Measurements from ENCODE around the gene HPCAL1. TPM values are rescaled to one million over a fixed set of nuclear protein-coding genes. Genes with fewer than 3 reads are reported as not detected.
"Not testable (repeated sequence)": the region's sequence is repeated elsewhere in the genome, so short reads cannot be mapped to it uniquely, and the experiment has no call there.

HPCAL1 gene
- 10 to 100 TPM; 28.0 to 31.3 (median 31.2) TPM for polyA plus RNA-seq (ENCODE audit: insufficient read length in 3 of 3)
- long read RNA-seq, donor 1, transcript HPCAL1-201 (5 exons, 1,751 nt) = major isoform, 13 of 13 reads
- long read RNA-seq, donor 1, partial matches to known transcripts = 0 of 13 reads
- long read RNA-seq, donor 1, other reads (novel, unspliced or antisense) = 0 of 13 reads
- long read RNA-seq, donor 2, transcript HPCAL1-201 (5 exons, 1,751 nt) = major isoform, 16 of 16 reads
- long read RNA-seq, donor 2, partial matches to known transcripts = 0 of 16 reads
- long read RNA-seq, donor 2, other reads (novel, unspliced or antisense) = 0 of 16 reads
- long read RNA-seq, donor 3, transcript HPCAL1-201 (5 exons, 1,751 nt) = major isoform, 19 of 19 reads
- long read RNA-seq, donor 3, partial matches to known transcripts = 0 of 19 reads
- long read RNA-seq, donor 3, other reads (novel, unspliced or antisense) = 0 of 19 reads
- long read RNA-seq, donor 4, transcript HPCAL1-201 (5 exons, 1,751 nt) = major isoform, 29 of 34 reads
- long read RNA-seq, donor 4, partial matches to known transcripts = 0 of 34 reads
- long read RNA-seq, donor 4, other reads (novel, unspliced or antisense) = 5 of 34 reads
- long read RNA-seq, donor 5, transcript HPCAL1-201 (5 exons, 1,751 nt) = major isoform, 14 of 14 reads
- long read RNA-seq, donor 5, partial matches to known transcripts = 0 of 14 reads
- long read RNA-seq, donor 5, other reads (novel, unspliced or antisense) = 0 of 14 reads
- long read RNA-seq, donor 6, transcript HPCAL1-201 (5 exons, 1,751 nt) = major isoform, 22 of 22 reads
- long read RNA-seq, donor 6, partial matches to known transcripts = 0 of 22 reads
- long read RNA-seq, donor 6, other reads (novel, unspliced or antisense) = 0 of 22 reads
- long read RNA-seq, donor 7, transcript HPCAL1-201 (5 exons, 1,751 nt) = major isoform, 23 of 34 reads
- long read RNA-seq, donor 7, partial matches to known transcripts = 11 of 34 reads
- long read RNA-seq, donor 7, other reads (novel, unspliced or antisense) = 0 of 34 reads
- long read RNA-seq, donor 8, transcript HPCAL1-201 (5 exons, 1,751 nt) = major isoform, 5 of 5 reads
- long read RNA-seq, donor 8, partial matches to known transcripts = 0 of 5 reads
- long read RNA-seq, donor 8, other reads (novel, unspliced or antisense) = 0 of 5 reads
- long read RNA-seq, donor 9, transcript HPCAL1-201 (5 exons, 1,751 nt) = major isoform, 16 of 16 reads
- long read RNA-seq, donor 9, partial matches to known transcripts = 0 of 16 reads
- long read RNA-seq, donor 9, other reads (novel, unspliced or antisense) = 0 of 16 reads
- long read RNA-seq, donor 10, transcript HPCAL1-201 (5 exons, 1,751 nt) = major isoform, 11 of 11 reads
- long read RNA-seq, donor 10, partial matches to known transcripts = 0 of 11 reads
- long read RNA-seq, donor 10, other reads (novel, unspliced or antisense) = 0 of 11 reads
- long read RNA-seq, donor 11, transcript HPCAL1-201 (5 exons, 1,751 nt) = major isoform, 13 of 13 reads
- long read RNA-seq, donor 11, partial matches to known transcripts = 0 of 13 reads
- long read RNA-seq, donor 11, other reads (novel, unspliced or antisense) = 0 of 13 reads
- long read RNA-seq, donor 12, transcript HPCAL1-201 (5 exons, 1,751 nt) = major isoform, 28 of 34 reads
- long read RNA-seq, donor 12, partial matches to known transcripts = 0 of 34 reads
- long read RNA-seq, donor 12, other reads (novel, unspliced or antisense) = 6 of 34 reads
- long read RNA-seq, donor 13, transcript HPCAL1-201 (5 exons, 1,751 nt) = major isoform, 12 of 12 reads
- long read RNA-seq, donor 13, partial matches to known transcripts = 0 of 12 reads
- long read RNA-seq, donor 13, other reads (novel, unspliced or antisense) = 0 of 12 reads
- long read RNA-seq, donor 14 = 0 reads
- long read RNA-seq, donor 15, transcript HPCAL1-201 (5 exons, 1,751 nt) = major isoform, 25 of 27 reads
- long read RNA-seq, donor 15, partial matches to known transcripts = 0 of 27 reads
- long read RNA-seq, donor 15, other reads (novel, unspliced or antisense) = 0 of 27 reads
- long read RNA-seq, donor 16, transcript HPCAL1-201 (5 exons, 1,751 nt) = major isoform, 22 of 22 reads
- long read RNA-seq, donor 16, partial matches to known transcripts = 0 of 22 reads
- long read RNA-seq, donor 16, other reads (novel, unspliced or antisense) = 0 of 22 reads

DNA sequence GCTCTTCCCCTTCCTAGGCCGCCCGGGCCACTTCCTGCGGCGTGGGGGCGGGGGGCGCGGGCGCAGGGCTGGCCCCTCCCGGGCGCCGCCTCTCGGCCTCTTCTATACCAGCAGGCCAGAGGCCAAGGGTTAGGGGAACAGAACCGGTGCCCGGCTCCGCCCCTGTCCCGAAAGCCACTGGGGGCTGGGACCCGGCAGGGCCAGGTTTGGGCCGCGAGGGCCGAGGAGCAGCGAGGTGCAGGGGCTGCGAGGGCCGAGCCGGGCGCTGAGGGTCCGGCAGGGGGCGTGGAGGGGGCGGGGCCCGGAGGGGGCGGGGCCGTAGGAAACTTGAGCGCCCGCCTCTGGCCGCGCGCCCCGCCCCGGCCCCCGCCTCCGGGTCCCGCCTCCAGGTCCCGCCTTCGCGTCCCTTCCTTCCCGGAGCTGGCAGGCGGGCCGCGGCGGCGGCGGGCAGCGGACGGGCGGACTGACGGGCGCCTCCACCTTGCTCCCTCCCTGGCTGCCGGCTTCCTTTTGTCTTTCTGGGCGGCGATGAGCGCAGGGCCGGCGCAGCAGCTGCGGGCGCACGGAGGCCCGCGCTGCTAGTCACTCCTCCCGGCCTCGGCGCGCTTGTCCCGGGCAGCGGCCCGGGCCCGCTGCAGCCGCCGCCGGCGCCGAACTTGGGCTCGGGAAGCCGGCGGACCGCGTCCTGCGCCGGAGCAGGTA, at the start of gene HPCAL1:
Gene HPCAL1, plus strand, starts transcription at position 426 of the 702 bp plus-strand sequence. CDS start 116,854 bp downstream, outside the sequence.
- peak; percentile 86 for DNase-seq

DNA sequence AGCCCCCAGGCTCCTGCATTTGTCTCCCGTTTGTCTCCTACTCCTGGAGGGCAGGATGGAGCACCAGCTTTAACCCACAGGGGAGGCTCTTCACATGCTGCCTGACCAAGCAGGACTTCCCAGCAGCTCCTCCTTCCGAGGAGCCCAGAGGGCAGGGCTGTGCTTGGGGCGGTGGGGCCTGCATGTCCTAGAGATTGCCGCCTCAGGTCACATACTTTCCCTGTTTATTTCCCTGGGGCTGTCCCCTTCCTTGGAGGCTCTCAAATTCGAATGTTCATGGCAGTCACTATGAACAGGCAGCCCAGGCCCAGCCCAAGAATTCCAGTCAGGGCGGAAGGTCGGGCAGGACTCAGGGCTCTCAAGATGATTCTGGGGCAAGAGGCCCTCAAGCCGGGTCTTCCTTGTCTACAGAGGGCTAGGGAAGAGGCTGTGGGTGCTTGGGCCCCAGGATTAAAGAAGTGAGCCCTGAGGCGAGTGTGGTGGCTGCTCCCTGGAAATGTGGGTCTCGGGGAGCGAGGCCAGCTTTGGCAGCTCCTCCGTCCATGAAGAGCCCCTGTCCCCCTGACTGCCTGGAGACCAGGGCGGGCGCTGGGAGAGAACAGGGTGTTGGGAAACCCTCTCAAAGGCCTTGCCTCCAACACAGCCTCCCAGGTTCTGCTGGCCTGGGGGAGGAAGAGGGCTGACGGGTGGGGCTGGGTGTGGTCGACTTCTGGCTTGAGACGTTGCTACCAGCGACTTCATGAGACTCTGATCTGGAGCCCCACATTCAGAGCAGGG, 48.9 kb upstream of the HPCAL1 start:
- no peak for DNase-seq

DNA sequence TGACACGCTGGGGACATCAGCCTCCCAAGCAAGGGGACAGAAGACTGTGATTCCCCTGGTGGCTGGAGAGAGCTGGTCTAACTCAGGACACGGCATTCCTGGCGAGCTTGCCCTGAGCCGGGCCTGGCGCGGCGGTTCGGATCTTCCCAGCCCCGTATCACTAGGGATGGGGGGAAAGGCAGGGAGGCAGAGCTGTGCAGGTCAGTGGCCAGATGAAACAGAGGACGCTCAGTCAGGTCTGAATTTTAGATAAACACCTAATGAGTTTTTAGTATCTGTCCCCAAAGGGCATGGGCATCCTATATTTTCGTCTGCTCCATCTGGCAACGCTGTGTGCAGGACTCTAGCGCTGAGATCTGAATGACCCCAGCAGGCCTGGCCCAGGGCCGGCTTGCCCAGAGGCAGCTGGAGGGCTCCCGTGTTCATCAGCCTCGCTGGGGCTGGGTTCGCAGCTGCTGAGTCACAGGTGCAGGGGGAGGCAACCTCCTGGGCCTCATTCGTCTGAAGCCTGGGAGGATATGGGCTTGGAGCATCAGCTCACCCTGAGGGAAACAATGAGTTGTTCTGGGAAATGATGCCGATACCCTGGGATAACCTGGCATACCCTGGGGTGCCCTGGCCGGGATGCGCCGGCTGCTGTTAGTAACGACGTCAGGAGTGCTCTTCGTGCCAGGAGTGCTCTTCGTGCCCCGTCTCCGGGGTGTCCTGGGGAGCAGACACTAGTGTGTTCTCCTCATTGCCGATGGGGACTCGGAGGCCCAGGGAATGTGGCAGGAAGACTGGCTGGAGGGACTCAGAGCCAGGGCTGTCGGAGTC, 48.1 kb upstream of the HPCAL1 start:
- DNase-seq = no peak

DNA sequence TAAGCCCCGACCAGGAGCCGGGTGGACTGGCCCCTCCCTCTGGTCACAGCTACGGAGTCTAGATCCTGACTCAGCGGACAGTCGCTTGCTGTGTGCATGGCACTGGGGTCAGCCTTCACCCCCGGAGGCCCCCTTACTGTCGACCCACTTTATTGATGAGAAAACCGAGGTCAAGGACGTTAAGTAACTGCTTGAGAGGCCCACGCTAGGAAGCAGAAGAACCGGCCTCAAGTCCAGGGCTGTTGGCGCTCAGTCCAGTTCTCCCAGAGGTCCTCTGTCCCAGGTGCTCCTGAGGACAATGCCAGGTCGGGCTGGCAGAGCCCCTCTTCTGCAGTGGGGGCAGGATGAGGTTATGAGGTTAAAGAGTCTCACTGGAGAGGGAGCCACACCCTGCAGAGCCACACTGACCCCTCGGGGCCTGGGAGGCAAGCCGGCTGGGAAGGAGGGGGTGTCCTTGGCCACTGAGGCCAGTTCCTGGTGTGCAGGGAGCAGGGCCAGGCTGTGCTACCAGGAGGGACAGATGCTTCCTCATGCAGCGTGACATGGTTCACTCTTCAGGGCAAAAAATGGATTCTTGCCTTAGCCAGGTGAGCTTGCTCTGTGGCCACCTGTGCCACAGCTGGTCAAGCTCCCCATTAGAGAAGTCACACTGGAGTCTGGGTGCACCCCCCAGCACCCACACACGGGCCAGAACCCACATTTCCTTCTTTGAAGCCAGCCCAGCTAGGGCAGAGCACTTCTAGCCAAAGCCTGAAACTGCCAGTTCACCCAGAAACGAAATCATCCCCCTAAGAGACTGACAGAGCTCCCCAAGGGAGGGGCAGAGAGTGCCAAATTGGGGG, 47.3 kb upstream of the HPCAL1 start:
- DNase-seq = no peak

DNA sequence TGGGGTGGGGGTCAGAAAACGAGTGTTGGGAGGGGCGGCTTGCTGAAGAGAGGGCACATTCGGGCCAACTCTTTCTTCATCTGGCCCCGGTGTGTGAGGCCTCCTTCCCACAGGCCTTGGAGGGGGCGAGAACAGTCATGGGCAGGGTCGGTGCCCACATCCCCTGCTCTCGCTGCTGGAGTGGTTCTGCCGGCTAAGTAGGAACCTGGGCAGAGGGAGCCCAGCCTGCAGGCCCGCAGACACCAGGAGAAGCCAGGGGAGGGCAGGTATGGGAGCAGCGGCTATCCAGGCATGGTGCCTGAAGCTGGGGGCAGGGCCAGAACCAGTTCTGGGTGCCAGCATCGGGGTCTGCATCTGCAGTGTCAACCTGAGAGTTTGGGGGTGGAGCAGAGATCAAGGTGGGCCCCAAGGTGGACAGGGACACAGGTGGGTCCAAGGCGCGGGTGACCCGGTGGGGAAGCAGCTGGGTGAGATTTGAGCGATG, 46.6 kb upstream of the HPCAL1 start:
- no peak for DNase-seq

DNA sequence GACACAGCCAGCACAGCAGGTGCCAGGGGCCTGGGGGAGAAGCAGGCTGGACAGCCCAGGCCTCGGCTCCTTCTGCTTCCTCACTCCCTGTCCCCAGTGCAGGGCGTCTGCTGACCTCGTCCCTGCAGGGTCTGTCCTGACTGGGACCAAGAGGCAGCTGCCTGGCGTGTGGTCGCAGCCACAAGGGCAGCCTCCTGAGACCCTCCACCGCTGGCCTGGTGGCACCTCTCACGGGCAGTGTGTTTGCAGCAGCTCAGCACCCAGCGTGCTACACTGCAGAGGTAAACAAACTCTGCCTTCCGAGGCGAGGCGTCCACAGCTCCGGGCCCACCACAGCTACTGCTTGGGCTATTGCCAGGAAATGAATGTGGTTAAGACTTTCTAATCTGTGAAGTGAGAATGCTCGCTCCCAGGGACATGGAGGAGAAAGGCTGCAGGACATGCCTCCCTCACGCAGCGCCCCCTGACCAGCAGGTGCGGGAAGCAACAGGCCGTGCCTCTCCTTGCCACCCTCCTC, 46.1 kb upstream of the HPCAL1 start:
- no peak for DNase-seq

DNA sequence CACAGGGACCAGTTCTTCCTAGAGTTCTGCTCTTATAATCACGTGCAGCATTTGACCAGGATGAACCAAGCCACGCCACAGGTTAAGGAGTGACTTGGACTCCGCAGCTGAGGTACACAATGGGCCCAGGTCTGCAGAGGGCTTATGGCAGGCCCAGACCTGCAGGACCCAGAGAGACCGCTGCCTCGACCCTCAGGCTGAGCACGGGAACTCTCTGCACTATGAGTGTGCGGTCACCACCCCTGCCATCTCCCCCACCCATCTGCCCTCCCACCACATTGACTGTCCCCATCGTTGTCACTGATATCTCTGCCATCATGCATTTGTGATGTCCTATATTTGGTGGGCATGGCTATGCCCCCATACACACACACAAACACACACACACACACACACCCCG, 45.7 kb upstream of the HPCAL1 start:
- DNase-seq = no peak

DNA sequence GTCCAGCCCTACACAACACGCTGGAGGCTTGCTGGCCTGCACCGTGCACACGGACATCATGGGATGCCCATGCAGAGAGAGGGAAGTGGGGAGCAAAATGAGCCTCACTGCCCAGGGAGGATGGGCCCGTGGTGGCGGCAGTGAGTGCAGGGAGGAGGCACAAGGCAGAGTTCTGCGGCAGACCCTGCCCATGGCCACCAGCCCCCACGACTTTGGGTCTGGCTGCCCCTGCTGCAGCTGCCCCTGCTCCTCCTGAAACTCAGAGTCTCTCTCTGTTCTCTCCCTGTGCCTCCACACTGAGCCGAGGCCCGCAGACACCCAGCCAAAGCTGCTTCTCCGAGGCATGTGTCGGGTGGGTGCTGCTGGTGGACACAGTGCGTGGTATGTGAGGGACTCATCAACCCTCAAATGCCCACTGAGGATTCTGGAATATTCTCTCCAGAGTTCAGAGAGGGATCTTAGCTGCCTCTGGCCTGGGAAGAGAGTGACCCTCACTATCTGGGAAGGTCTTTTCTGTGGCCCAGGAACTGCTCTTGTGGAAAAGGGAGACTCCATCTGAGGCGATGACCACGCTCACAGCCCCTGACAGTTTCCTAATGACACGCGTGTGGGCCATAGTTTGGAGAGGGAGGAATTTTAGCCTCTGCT, 45.1 kb upstream of the HPCAL1 start:
- DNase-seq = no peak

DNA sequence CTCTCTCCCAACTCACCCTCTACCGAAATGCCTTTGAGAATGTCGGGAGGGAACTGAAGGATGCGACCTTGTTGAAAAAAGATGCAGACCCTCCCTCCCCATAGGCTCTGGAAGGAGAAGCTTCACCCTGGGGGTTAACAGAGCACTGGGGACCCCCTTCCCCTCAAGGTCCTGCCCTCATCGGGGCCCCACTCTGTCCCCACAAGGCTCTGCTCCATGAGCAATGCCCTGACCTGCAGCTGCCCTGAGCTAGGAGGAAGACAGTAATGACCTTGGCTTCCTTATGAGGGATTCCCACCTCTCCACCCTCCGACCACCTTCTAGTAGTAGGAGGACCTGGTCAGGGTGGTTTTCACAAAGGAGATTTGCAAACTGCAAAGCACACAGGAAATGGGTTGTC, 44.4 kb upstream of the HPCAL1 start:
- DNase-seq = no peak

DNA sequence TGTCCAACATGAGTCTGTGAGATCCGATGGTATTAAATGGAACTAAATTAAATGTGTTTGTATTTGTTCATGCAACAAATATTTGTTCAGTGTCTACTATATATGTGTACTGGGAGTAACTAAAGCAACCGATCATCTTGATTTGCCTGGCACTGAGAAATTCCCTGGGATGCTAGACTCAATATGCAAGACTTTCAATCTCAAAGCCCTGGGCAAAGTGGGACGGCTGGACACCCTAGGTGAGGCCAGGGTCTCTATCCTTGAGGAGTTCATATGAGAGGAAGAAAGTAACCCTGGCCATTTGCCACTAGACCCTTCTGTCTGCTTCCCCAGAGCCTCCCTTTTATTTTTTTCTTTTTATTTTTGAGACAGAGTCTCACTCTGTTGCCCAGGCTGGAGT, 44.0 kb upstream of the HPCAL1 start:
- no peak for DNase-seq

DNA sequence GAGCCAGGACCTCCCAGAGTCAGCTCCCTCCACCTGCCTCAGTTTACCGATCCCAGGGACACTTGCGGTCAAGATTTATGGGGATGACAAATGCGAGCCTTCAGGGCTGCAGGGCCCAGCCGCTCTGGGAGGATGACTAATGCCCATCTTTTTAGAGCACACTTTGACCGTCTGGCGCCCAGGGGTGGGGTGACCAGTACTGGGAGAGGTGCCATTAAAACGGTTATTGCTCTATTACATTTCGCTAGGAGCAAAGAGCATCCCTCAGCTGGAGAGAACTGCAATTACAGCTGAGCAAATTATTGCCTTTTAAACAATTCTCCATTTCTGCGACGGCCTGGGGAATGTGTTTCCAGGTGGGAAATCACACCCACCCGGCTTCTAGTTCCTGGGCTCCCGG, 42.6 kb upstream of the HPCAL1 start:
- no peak for DNase-seq

DNA sequence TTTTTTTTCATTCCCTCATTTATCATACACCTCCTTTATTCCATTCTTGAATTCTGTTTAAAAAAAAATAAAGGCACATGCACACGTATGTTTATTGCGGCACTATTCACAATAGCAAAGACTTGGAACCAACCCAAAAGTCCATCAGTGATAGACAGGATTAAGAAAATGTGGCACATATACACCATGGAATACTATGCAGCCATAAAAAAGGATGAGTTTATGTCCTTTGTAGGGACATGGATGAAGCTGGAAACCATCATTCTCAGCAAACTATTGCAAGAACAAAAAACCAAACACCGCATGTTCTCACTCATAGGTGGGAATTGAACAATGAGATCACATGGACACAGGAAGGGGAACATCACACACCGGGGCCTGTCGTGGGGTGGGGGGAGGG, 39.2 kb upstream of the HPCAL1 start:
- DNase-seq = not testable (repeated sequence)

DNA sequence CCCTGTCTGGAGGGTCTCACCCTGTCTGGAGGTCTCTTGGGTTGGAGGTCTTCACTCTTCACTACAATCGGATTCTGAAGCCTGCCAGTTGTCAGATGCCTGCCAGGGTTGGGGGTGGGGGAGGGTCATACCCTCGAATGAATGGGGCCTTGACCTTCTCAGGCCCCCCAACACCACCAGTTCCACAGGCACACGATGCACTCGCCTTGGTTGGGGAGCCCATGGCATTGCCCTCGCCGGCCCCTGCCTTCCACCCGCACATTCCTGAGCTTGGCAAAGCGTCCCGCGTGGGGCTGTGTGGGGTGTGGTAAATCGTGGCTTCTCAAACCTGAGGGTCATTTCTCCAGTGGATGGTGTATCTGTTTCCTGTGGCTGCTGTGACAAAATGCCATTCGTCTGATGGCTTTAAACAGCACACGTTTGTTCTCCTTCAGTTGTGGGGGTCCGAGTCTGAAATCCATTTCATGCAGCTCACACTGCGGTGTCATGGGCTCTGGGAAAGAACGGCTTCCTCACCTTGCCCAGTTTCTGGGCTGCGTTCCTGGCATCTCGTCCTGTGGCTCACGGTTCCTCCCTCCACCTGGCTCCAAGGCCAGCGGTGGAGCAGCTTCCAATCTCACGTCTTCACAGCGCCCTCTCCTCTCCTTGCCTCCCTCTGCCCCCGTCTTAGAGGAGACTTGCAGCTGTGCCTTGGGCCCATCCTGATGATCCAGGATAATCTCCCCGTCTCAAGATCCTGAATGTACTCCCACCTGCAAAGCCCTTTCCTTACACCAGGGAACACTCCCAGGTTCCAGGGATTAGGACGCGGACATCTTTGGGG, 38.0 kb upstream of the HPCAL1 start:
- DNase-seq = no peak

DNA sequence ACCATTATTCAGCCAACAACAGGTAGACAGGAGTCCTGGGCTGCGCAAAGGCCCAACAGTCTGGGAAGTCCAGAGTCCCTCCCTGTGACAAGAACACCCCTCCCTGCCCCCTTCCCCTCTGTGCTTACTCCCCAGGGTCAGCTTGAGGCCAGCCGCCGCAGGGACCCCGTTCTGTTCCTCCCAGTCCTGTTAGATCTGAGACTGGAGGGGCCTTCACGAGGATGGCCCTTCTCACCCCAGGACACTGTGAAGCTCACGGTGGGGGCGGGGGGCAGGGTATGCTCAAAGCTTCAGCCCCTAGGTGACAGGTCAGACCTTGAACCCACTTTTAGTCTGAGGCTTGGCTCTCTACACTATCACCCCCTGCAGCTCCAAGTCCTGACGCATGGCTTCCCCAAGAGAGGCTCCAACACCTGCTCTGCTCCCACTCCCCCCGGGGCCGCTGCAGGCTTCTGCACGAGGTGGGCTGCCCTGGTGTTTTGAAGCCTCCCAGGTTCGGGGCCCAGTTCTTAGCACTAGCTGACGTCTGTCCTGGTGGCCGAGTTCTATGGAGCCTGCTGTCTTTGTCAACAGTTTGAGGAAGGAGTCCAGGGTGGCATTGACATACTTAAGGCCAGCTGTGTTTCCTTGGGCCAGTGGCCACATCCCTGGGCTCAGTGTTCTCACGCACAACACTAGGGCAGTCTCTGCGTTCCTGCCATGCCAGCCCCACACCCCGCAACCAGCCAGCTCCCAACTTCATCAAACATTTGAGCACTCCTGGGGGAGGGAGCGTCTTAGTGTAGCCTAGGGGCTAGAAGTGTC, 37.2 kb upstream of the HPCAL1 start:
- DNase-seq = no peak
